K562 (cell line): ENCODE data around the gene RASSF7. TPM values are rescaled to one million over a fixed set of nuclear protein-coding genes. Genes with fewer than 3 reads are reported as not detected.

Experiments used
- BACH1 ChIP-seq: fragments of 200-800 bp; sonication (Bioruptor generic); IDR thresholded peaks from 2 replicates; pipeline ENCODE4 v1.6.1; 2016; ENCODE audit warnings: missing genetic modification characterization, missing compliant biosample characterization
- BCOR ChIP-seq: fragments of 450-650 bp; IDR thresholded peaks from 2 replicates; pipeline ENCODE4 v1.6.1; 2016
- CREM ChIP-seq: IDR thresholded peaks from 2 replicates; pipeline ENCODE4 v1.6.1; 2014; ENCODE audit warnings: antibody characterized with exemption, low read depth
- CUX1 ChIP-seq: fragments of 200-800 bp; sonication (Bioruptor generic); IDR thresholded peaks from 2 replicates; pipeline ENCODE4 v1.6.1; 2016; ENCODE audit warnings: missing genetic modification characterization, missing compliant biosample characterization
- FOXJ3 ChIP-seq: sonication (generic); formaldehyde crosslinking; IDR thresholded peaks from 2 replicates; pipeline ENCODE4 v1.4.0; 2020; ENCODE audit warnings: mild to moderate bottlenecking, missing genetic modification reagents
- FOXP1 ChIP-seq: sonication (generic); formaldehyde crosslinking; IDR thresholded peaks from 2 replicates; pipeline ENCODE4 v1.8.0; 2022; ENCODE audit warnings: mild to moderate bottlenecking, missing genetic modification reagents
- HDAC1 ChIP-seq, 2 experiments: fragments of 450-650 bp; IDR thresholded peaks; 2 replicates each; pipeline ENCODE4 v1.6.1; 2016 to 2017; ENCODE audit warnings: inconsistent platforms in 1 of 2, mild to moderate bottlenecking in 1 of 2, moderate library complexity in 1 of 2
- HMGN3 ChIP-seq: IDR thresholded peaks from 2 replicates; pipeline ENCODE4 v1.6.1; 2011; ENCODE audit warnings: borderline replicate concordance, low read depth, mild to moderate bottlenecking, mixed read lengths, low read length; ENCODE audit not compliant: insufficient read length; ENCODE audit errors: extremely low read depth
- POLR2G ChIP-seq: fragments of 200-400 bp; formaldehyde crosslinking; IDR thresholded peaks from 2 replicates; pipeline ENCODE4 v1.6.1; 2017; ENCODE audit warnings: low read depth, mild to moderate bottlenecking, antibody characterized with exemption, low read length, moderate library complexity
- RCOR1 ChIP-seq, 2 experiments: IDR thresholded peaks; 2 replicates each; pipeline ENCODE4 v1.6.1; 2012; ENCODE audit warnings: low read depth in 2 of 2, low read length in 2 of 2, borderline replicate concordance in 1 of 2, improper control_type of control experiment in 1 of 2
- STAT6 ChIP-seq: sonication (generic); formaldehyde crosslinking; IDR thresholded peaks from 2 replicates; pipeline ENCODE4 v1.8.1; 2023; ENCODE audit warnings: mild to moderate bottlenecking, missing genetic modification reagents
- TCF3 ChIP-seq: sonication (generic); formaldehyde crosslinking; IDR thresholded peaks from 2 replicates; pipeline ENCODE4 v1.4.0; 2020; ENCODE audit warnings: mild to moderate bottlenecking, missing genetic modification reagents
- THAP12 ChIP-seq: fragments of 250-450 bp; sonication (Bioruptor Pico); IDR thresholded peaks from 2 replicates; pipeline ENCODE4 v1.9.0; 2021; ENCODE audit warnings: mild to moderate bottlenecking, inconsistent platforms
- ZBTB2 ChIP-seq: fragments of 450-650 bp; IDR thresholded peaks from 2 replicates; pipeline ENCODE4 v1.6.1; 2016; ENCODE audit warnings: antibody characterized with exemption
- ZNF253 ChIP-seq: fragments of 250-450 bp; sonication (Bioruptor Pico); conservative IDR thresholded peaks from 2 replicates; pipeline ENCODE4 v1.6.1; 2021; ENCODE audit warnings: mild to moderate bottlenecking
- polyA plus RNA-seq, 8 experiments: library from polyadenylated mRNA; depleted of rRNA in 4 of 8; stranded (reverse) in 5 of 8; unstranded in 3 of 8; fragments of >200 nt; fragmentation: Nextera tagmentation in 2 of 8; fragmentation: Illumina TruSeq in 1 of 8; extraction: Ambion mirVana in 2 of 8; extraction: Trizol in 1 of 8; gene quantifications; 2 replicates each; pipeline versions ENCODE4 v1.2.1 to v1.2.3, GENCODE V29; 2011 to 2014; ENCODE audit warnings: inconsistent platforms in 1 of 8, missing spikeins in 1 of 8
- total RNA-seq, 7 experiments: library from RNA; depleted of rRNA in 6 of 7; stranded (reverse); fragments of >200 nt in 6 of 7; fragmentation: Illumina TruSeq in 2 of 7; extraction: Trizol in 2 of 7; gene quantifications; 2 replicates each; pipeline versions ENCODE4 v1.2.1 to v1.2.3, GENCODE V29; 2011 to 2021; ENCODE audit warnings: low replicate concordance in 1 of 7

RASSF7 gene
- total and polyA plus RNA-seq, 9 of the 15 experiments (the other 6 are each of a cell fraction or from before 2014, with no cell fraction given): 0.41 to 45.2 (median 18.6) TPM

- TF ChIP-seq CUX1 (CRISPR knock-in tag): no peak
- 0 out of 2 replicates have a peak, but pooled peaks have one; percentile 53 for TF ChIP-seq FOXP1 (CRISPR knock-in tag)
- TF ChIP-seq BACH1 (tag): no peak
- no peak for TF ChIP-seq FOXJ3 (CRISPR knock-in tag)
- TF ChIP-seq THAP12 (CRISPR knock-in tag): no peak
- peak in 1 of 2 experiments; percentile 55; a peak in 1 of 4 replicates for TF ChIP-seq HDAC1 (IDR thresholded peaks at IDR 0.05)
- no peak for TF ChIP-seq BCOR
- peak; percentile 65 for TF ChIP-seq HMGN3
- TF ChIP-seq ZBTB2: peak; percentile 25; the same call in 1 of the 2 replicates
- no peak for TF ChIP-seq RCOR1 (IDR thresholded peaks at IDR 0.05; ENCODE audit: borderline replicate concordance in 1 of 2, low read depth in 2 of 2, low read length in 2 of 2)
- 0 out of 2 replicates have a peak, but pooled peaks have one; percentile 39 for TF ChIP-seq STAT6 (CRISPR knock-in tag)
- no peak for TF ChIP-seq ZNF253 (CRISPR knock-in tag)
- peak; percentile 47 for TF ChIP-seq CREM
- no peak for TF ChIP-seq TCF3 (CRISPR knock-in tag)
- peak; percentile 76 for TF ChIP-seq POLR2G
Observed at GRCh38 chr11:536841-537621, 23.7 kb upstream of the RASSF7 start, which contains the start of gene LRRC56 (continued).
